Activated T-helper 1 cell treated with anti-CD3 and anti-CD28 coated beads, Interleukin-2, amount 50 U/mL, for 16 hours (primary cell): ENCODE results near the gene IFI27L1.
"Not testable (repeated sequence)": the region's sequence is repeated elsewhere in the genome, so short reads cannot be mapped to it uniquely, and the experiment has no call there.

Experiments used
- DNase-seq, 2 donors: peaks; one replicate each; pipeline ENCODE4 v3.0.0-alpha.2; 2020; ENCODE audit warnings: low read depth in 1 of 2, low spot score in 1 of 2

The IFI27L1 gene

GRCh38 chr14:94047581-94047980, 33.5 kb upstream of the IFI27L1 start:
- DNase-seq = no peak

DNA sequence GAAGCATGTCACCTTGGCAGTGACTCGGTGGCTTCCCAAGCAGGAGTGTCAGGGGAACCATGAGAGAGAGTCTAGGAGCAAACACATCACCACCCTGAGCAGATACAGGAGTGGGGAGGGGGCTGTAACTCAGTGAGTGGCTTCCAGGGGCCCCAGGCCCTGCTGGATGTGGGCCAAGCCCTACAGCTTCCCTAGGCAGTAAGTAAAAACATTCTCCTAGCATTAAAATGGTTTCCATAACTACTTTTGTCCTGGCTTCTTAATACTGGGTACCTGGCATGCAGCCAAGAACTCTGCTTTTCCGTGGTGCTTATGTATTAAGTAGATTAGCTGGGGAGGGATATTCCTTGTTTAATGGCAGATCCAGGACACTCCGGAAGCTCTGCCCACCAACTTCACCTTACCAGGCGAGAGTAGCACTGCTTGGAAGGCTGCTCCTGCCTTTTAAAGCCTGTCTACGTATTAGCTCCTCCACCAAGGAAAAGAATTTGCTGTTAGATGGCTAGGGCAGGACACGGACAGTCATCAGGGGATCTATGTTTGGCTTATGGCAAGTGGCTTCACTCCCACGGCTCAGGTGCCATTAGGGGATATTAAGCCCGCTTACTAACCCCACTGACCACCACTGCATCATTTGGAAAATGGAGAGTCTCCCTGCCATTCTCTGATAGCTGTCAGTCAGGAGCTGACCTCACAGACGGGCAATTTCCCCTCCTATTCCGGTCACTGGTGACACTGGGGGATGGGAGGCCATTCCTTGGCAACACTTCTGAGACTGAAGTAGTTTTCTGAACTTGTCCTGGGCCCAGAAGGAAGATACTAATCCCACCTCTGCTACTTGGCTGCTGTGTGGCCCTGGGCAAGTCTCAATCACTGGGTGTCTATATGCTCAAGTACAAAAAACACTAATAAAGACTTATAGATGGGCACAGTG, 32.2 kb upstream of the IFI27L1 start:
- DNase-seq = no peak

GRCh38 chr14:94049625-94050023, 31.5 kb upstream of the IFI27L1 start:
- DNase-seq = no peak

- DNase-seq = no peak
These were observed 30.8 kb upstream of the IFI27L1 start for GRCh38 chr14:94050231-94050880.

DNA sequence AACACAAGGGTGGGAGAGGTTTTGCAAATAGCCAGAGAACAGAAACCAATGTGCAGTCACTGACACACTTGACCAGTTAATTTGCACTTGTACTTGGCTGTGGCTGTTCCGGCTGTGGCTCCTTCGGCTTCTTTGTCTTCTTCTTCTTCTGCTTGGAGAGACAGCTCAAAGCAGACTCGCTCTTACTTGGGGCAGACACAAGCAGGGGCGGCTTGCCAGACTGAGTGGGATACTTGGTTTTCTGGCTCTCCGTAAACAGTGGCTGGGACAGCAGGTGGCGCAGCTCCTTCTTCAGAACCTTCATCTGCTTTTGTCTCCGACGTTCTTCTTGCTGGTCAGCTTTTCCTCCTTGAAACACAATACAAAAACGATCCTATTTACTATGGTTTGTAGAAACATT, 30.0 kb upstream of the IFI27L1 start:
- DNase-seq = no peak

DNA sequence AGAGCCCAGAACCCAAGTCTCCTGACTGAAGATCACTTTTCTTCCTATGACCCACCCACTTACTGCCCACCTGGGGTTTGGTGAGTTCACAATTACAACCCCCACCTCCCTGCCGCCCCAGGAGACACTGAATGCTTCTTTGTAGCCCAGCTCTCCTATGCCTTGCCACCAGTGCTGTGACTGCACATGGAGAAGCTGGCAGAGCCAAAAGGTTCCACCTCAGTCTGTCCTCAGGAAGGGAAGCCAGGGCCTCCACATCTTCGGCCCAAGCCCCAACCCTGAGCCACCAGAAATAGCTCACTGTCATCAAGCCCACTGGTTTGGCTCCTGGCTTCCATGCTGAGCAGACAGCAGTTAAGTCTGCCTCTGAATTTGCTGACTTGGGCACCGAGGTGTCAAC, 29.3 kb upstream of the IFI27L1 start:
- no peak for DNase-seq

- no peak for DNase-seq
These were observed 28.9 kb upstream of the IFI27L1 start for GRCh38 chr14:94052199-94052598.

DNA sequence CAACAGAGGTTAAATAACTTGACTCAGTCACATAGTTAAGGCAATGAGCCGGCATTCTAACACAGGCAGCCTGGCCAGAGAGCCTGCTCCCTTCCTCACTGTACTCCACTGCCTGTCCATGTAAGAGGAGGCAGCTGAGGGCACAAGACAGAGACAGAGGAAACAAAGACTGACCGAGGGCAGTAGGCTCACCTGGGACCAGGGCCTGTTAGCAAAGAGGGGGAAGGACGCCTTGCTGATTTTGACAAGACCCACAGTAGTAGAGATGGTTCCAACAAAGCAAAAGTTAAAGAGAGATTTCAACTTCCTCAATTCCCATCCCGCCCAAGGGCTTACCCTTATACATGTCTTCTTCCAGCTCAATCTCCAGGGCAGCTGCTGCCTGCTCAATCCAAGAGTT, 28.4 kb upstream of the IFI27L1 start:
- DNase-seq = no peak

DNA sequence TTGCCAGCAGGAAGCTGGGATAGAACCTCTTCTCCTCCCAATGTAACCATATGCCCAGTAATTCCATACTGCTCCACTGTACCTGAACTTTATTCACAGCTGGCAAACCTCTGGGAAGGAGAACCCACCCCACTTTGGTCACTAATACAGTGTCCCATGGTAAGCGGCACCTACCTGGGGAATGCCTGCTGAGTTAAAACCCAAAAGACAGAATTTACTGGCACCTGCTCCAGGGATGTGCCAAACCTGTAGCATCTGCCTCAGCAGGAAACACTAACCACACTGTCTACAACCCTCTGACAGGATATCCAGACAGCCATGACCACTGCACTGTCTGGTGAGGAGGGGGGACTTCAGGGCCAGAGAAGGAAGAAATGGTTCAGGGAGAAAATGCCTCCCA, 26.7 kb upstream of the IFI27L1 start:
- DNase-seq = no peak

DNA sequence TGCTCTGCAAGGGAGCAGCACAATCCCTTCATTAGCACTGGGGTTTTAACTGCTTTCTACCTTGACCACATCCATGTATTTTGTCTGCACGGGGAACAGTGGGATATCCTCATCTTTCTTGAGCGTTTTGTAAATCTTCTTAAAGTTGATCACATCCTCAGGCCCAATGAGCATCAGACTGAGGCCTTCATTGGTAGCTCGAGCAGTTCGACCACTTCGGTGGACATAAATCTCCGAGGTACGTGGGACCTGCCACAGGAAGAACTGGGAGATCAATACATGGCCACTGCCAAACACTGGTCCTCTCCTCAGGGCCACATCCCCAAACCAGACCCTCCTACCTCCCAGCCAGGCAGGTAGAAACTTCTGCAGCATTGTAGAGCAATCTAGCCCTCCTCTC, 26.2 kb upstream of the IFI27L1 start:
- no peak for DNase-seq

DNA sequence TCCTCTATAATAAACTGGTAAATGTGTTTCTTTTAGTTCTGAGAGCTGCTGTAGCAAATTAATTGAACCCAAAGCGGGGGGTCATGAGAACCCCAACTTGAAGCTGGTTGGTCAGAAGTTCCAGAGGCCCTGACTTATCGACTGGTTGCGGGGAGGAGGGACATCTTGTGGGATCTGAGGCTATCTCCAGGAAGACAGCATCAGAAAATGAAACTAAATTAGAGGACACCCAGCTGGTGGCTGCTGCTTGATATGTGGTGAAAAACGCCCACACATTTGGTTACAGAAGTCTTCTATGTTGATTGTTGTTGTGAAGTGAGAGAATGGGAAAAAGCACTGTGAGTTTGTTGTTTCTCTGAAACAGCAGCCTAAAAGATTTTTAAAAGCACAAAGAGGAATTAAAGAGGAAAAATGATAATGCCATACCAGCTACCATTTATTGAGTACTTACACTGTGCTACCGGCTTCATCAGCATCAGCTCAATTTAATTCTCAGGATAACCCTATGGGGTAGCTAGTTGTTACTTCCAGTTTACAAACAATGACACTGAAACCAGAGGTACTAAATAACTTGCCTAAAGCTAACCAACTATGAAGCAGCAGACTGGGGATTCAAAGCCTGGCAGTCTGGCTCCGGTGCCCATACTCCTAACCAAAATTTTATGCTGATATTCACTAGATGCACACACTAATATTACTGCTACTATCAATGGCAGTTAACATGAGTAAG, 24.4 kb upstream of the IFI27L1 start:
- DNase-seq = no peak

DNA sequence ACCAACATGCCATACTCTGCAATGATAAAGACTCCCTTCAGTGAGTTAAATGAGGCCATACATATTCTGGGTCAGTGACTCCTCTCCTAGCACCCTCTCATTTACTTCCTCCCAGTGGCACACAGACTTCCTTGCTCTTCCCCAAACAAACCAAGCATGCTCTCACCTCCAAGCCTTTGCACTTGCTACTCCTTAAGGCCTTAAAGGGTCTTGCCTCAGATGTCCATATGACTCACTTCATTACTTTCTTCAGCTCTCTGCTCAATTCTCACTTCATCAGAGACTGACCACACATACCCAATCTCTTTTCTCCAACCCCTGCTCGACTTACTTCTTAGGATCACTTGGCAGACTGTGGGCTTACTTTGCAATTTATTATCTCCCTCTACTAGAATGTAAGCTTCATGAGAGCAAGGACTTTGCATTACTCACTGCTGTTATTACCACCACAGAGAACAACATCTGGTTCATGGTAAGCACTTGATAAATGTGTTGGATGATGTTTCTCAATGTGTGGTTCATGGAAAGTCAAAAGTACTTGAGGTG, 22.9 kb upstream of the IFI27L1 start:
- no peak for DNase-seq

GRCh38 chr14:94058674-94059138, 22.4 kb upstream of the IFI27L1 start:
- no peak for DNase-seq

DNA sequence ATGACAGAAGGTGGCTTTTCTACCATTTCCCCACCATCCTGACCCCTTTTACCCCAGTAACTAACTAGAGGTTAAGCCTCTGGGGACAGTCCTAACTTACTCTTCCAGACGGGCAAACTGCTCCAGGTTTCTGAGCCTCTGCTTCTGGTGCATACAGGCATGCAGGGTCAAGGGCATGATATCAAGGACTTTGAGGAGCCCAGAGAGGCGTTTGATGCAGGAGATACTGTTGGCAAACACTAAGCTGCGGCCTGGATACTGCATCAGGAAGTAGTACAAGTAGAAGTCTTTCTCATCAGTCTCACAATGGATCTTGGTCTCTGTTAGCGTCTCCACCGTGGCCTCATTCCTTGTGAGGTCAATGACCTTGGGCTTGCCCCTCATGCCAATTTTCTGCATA, 21.1 kb upstream of the IFI27L1 start:
- DNase-seq = no peak

DNA sequence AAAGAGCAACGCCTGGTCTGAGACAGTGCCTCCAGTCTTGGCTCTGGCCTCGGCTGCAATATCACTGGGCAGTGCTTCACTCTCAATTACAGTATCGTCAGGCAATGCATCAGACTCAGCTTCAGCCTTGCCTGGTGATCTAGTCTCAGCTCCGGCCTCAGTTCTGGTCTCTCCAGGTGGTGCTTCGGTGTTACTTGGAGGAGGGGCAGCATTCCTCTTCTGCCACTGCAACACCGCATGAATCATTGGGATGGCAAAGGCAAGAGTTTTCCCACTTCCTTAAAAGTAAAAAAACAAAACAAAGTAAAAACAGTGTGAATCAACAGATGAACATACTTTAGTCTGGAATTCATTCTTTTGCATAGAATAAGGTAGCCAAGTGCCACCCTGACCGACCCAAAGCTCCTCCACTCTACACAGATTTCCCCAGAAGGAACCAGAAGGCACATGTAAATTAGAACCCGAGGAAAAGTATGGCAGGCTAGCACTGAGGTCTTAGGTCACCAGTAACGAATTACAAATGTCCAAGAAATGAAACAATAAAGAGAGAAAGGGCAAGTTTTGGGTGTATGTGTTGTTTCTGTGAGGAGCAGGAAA, 18.7 kb upstream of the IFI27L1 start:
- no peak for DNase-seq

- no peak for DNase-seq
These were observed 14.9 kb upstream of the IFI27L1 start for GRCh38 chr14:94066089-94066676.

- DNase-seq = not testable (repeated sequence)
These were observed 9.0 kb upstream of the IFI27L1 start for GRCh38 chr14:94072076-94072475.

- DNase-seq = no peak
These were observed 6.6 kb upstream of the IFI27L1 start for GRCh38 chr14:94074534-94074933.

GRCh38 chr14:94075008-94075407, 6.1 kb upstream of the IFI27L1 start:
- DNase-seq = no peak

DNA sequence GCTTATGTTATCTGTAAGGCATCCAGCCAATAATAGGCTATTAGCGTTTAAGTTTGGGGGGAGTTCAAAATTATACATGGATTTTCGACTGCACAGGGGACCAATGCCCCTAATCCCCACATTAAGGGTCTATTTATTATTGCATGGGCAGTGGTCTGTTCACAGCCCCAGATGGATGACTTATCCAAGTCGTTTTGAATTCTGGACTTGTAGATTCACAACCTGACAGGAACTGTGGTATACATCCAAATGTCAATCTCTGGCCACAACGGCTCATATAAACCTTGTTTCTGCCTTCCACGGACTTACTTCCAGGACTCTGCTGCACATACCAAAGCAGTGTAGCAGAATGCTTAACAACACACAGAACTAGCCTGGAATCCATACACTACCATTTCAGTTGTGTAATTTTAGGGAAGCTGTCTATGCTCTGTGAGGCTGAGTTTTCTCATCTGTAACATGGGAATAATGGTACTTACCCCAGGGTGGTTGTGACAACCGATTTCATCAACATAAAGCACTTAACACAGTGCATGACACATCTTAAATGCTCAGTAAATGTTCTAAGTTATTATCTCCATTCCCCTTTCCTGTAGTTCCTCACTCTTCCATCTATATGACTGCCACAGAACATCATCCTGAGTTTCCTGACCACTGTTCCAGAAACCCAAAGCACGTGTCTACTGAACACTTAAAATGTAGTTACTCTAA, 3.8 kb upstream of the IFI27L1 start:
- DNase-seq = no peak
